SKM-1 treated with dmso at 0.1 percent for 144 hours (cell line): ENCODE data around the gene UNC5B.
A peak's percentile ranks its signal among the peaks of the same experiment; 100 is the strongest.

Experiments used
- DNase-seq: peaks from one replicate; lab custom pipeline; 2025; ENCODE audit not compliant: unreplicated experiment; lab: John Stamatoyannopoulos, UW

The UNC5B gene

DNA sequence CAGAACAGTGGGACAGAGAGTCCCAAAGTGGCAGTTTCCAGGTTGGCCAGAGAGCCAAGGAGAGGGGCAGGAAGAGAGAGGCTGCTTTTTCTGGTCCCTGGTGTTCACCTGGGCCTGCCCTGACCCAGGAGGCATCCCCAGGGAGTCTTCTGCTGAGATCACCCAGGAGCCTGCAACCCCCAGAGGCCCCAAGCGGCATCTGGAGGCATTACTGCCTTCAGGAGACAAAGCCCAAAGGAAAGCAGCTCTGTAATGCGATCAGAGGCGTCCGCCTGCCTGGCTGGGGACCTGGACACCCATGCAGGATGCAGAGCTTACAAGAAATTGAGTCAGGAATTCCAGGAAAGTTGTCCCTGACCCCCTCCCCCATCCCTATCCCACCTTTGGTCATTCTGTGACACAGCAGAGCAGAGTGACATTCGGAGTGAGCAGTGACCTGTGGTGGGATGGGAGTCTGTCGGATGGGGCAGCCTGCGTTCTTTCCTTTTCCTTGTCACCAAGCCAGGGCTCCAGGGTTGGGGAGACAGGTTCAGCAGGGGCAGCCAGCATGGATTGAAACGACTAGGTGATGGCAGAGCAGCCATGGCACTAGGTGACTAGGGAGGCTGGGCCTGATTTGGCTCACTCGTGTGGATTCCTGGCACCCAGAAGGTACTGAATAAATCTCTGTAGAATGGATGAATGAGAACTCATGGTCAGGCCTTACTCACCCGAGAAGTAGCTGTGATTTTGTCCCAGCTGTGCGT lies 10.4 kb downstream of the UNC5B start:
- DNase-seq: no peak

DNA sequence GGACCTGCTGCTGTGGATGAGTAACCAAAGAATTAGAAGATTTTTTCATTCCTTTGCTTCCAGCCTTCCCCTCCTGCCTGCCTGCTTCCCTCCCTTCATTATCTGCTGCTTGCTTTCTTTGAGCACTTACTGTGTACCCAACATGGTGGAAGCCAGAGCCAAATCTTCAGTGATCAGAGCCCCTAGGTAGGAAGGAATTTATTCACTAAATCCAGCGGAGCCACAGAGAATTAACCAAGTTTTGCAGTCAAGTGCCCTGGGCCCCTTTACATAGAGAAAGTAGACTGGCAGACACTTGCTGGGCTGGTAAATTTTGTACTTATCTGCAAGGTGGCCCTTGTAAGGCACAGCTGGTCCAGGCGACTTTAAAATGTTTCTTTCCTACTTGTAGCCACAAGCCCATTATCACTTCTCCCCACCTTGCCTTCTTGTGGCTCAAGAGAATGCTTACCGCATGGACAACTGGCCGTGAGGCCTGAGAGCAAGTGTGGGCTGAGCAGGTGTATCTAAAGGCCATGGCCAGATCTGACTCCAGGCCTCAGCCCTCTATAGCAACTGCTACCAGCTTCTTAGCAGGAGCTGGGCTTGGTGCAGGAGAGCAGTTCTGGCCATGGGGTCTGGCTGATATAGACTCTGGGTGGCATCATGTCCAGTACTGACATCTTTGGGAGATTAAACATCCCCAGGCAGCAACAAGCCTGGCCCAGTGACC lies 11.1 kb downstream of the UNC5B start:
- DNase-seq: no peak

DNA sequence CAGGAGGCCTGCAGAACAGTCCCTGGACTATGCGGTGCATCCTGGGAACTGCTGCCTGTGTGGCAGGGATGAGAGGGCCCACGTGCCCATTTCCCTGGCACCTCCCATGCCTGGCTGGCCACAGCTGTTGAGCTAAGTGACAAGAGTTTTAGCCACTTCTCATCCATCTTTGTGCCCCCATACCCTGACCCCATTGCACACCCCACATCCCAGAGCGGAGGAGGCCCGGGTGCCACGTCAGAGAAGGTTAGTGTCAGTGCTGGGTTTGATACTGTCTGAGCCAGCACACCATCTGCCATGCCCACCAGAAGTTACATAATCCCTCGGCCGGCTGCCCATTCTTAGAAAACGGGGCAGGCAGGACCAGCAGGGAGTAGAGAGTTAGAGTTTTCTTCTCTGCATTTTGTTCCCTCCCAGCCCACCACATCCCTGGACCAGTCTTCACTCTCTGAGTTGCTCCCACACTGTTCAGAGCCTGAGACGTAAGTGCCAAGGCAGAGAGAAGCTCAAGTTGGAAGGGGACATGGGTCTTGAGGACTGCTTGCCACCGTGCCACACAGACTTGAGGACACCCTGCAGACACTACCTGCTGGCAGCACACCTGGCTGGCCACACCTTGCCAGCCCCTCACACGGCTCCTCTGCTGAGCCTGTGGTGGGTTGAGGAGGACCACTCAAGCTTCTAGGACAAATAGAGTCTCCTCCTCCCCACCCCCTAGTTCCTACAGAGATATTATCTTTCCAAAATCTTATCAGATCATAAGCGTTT lies 13.1 kb downstream of the UNC5B start:
- DNase-seq: no peak

DNA sequence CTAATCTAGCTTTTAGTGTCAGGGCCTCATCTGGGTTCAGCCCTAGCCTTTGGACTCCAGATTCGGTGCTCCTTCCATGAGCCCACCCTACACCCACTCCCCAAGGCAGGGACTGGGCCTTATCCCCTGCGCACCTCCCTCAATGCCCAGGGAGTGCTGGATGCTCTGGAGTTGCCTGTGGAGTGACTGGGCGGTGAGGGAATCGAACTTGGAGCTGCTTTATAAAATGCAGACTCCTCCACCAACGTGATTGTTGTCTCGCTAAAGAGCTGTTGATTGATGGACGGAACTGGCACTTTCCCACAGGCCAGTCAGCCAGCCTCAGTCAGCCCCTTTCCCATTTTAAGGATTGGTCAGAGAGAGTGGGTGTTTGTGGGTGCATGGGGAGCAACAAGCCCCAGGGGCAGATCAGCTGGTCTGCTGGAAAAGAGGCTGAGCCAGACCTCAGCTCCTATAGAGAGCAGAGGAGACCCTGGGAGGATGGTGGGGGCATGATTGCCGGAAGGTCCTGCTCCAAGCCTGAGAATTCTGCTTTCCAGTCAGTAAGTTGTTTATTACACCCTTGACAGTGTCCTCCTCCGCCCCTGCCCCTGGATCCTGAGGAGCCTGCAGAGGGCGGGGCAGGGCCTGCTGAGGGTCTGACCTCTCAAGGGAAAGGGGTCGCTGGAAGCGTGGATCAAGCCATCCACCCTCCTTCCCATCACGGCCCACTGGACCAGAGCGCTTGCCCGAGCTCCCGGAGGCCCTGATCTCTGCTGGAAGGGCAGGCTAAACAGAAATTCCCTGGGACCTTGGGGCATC lies 16.7 kb downstream of the UNC5B start:
- DNase-seq: no peak

DNA sequence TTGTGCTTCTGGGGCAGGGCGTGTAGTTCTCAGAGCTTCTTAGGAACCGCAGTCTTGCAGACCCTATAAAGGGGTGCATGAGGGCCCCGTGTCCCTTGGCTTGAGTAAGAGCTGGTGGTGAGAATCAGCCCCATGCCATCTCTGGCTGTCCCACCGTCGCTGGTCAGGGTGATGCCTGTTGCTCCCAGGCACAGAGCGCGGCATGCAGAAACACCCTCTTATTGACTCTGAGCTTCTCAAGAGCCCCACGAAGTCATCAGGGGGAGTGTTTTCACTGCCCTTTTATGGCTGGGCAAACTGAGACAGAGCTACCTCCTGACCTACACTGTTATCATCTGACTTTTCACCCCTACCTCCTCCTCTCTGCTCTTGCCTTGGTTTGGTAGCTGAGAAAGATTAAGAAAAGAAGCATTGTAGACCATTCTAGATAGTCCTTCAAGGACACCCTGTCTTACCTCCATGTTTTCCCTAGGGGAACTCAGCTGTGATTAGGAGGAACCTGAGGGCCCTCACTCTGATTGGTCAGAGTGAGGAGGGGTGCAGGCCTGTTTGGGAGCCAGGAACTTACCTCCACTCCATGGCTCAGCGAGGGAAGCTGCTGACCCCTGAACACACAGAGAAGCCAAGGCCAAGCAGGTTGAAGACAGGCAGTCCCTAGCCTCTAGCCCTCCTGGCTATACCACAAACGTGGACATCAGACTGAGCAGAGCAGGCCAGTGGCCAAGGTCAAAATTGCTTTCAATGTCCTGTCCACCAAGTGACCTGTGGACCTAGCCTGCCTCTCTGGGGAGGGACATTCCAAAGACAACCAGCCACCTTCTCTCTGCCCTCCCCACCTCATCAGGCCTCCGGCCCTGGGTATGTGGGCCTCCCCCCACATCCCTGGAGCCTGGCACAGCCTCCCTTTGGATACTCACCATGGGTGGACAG lies 17.6 kb downstream of the UNC5B start:
- no peak for DNase-seq

DNA sequence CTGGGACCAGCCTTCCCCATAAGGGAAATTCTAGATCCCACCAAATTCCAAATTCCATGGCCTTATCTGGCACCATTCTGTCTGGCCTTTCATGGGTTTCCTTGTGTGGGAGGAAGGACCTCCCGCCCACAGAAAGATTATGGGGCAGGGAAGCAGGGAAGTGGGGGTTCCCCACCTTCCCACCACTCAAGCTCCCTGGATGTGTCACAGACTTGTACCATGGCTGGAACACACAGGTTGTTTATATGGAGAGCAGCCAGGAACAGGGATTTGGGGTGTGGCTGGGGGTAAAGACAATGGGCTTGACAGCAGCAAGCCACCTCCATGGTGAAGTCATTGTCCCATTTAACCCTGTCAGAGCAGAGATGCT lies 18.3 kb downstream of the UNC5B start:
- DNase-seq: no peak

- DNase-seq: no peak
Measured at GRCh38 chr10:71231206-71231605, 18.8 kb downstream of the UNC5B start.

- DNase-seq: no peak
Measured at GRCh38 chr10:71232089-71232998, 20.0 kb downstream of the UNC5B start.

GRCh38 chr10:71233482-71233892 lies 21.1 kb downstream of the UNC5B start:
- no peak for DNase-seq

GRCh38 chr10:71234004-71234894 lies 21.9 kb downstream of the UNC5B start:
- DNase-seq: peak; percentile 69

DNA sequence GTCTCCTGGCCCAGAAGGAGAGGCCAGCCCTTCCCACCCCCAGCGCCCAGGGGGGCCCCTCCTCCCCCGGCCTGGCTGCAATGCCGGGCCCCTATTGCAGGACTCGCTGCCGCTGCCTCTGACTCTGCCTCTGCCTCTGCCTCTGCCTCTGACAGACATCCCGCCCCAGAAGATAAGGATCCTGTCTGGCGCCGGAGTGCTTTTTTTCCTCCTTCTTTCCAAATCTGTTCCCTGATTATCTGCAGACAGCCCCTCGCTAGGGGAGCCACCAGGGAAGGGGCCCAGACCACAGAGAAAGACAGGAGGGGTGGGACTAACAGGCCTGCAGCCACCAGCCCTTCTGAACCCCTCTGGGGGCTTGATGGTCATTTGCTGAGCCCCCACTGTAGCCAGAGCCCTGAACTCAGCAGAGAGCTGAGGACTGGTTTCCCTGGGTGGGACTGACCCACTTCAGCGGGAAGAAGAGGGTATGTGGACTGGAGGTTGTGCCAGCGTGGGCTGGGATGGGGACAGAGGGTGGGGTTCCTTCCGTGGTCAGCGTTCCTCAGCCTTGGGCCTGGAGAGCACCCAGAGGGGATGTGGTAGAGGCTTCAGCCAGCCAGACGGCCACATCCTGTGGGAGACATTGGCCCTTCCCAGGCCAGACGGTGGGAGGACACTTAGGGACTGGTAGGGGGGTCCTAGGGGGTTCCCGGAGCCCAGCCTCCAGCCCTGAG lies 22.8 kb downstream of the UNC5B start:
- DNase-seq: no peak

DNA sequence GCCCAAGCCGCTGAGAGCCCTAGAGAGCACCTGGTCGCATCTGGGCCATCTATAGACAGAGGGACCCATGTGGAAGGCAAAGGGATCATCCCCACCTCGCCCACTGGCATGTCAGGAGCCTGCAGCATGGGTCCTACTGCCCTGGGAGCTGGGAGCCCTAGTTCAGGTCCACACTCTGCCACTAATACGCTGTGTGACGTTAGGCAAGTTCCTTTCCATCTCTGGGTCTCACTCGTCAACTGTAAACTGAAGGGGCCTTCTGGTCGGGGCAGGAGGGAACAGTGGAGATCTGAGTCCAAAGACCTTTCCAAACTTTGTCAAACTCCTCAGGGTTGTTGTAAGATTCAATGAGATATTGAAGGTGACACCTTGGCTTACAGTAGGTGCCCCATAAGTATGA lies 23.4 kb downstream of the UNC5B start:
- DNase-seq: no peak

GRCh38 chr10:71236286-71236685 lies 23.9 kb downstream of the UNC5B start:
- no peak for DNase-seq

DNA sequence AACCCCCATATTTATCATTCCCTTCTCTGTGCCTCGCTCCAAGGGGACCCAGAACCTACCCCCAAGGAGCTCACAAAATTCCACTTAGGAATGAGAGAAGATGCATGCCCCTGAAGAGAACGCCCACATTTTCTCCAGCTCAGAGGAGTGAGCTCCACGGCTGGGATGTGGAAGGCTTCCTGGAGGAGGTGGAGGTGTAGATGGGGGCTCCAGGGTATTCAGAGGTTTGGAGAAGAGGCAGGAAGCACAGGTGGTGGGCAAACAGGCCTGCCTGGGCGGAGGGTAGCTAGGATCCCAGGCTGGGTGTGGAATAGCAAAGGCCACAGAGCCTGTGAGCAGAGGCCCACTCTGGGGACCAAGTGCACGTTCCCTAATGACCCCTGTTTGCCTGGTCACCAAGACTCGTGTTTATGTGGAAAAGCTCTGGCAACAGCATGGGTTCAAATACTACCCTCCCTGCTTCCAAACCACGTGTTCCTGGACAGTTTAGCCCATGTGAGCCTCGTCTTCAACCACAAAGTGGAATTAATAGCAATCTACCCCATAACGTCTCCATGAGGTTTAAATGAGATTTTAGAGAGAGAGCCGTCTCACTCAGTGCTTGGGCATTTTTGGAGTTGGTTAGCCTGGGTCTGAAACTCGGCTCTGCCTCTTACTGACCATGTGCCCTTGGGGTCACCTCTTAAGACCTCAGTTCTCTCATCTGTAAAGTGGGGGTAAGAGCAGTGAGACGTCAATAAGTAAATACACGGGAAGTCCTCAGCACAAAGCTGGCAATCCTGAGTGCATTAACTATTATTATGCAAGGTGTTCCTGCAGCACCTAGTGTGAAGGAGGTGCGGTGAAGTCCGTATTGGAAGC lies 24.7 kb downstream of the UNC5B start:
- DNase-seq: no peak

GRCh38 chr10:71237843-71238623 lies 25.7 kb downstream of the UNC5B start:
- DNase-seq: no peak

DNA sequence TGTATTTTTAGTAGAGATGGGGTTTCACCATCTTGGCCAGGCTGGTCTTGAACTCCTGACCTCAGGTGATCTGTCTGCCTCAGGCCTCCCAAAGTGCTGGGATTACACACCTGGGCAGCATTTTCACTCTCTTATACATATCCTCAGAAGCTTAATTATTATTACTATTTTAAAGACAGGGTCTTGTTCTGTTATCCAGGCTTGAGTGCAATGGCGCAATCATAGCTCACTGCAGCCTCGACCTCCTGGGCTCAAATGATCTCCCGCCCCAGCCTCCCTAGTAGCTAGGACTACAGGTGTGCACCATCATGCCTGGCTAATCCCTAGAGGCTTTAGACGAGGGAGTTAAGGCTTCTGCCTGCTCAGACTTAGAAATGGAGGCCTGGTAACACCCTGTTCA lies 26.3 kb downstream of the UNC5B start:
- DNase-seq: no peak
